Keratinocyte (primary cell): Measurements from ENCODE around the gene SAMD5.

Source experiments
- EZH2 ChIP-seq: IDR thresholded peaks from one replicate; pipeline ENCODE4 v1.6.1; 2012; ENCODE audit warnings: inconsistent platforms, mild to moderate bottlenecking, low read length, moderate library complexity
- TF ChIP-seq, protein P1 (sequence below), 3 experiments: IDR thresholded peaks in 1 of 3; conservative IDR thresholded peaks in 1 of 3; optimal IDR thresholded peaks in 1 of 3; 2 replicates in 2 of 3; 3 replicates in 1 of 3; pipeline versions ENCODE3 to v1.5.1; 2011; ENCODE audit warnings: low read length in 3 of 3, mild to moderate bottlenecking in 3 of 3, moderate library complexity in 2 of 3, control low read depth in 1 of 3, inconsistent platforms in 1 of 3; ENCODE audit not compliant: insufficient read depth in 2 of 3; ENCODE audit errors: extremely low read depth in 1 of 3

DNA sequence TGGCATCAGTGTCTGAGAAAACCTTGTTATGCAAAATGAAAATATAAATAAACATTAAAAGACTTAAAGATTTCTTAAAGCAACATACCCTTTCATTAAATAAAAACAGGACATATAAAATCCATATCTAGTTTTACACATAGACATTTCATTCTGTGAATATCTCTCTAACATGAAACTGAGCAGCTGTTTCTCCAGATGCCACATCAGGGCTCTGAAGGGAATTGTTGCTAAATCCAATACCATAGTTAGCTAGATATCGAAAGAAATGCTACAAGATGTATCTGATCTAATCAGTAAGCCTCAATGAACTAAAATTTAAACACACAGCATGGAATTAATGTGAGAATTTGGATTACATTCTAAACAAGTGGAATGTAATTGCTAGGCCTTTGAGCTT is 74.5 kb downstream of the SAMD5 start:
- TF ChIP-seq, protein P1, sequence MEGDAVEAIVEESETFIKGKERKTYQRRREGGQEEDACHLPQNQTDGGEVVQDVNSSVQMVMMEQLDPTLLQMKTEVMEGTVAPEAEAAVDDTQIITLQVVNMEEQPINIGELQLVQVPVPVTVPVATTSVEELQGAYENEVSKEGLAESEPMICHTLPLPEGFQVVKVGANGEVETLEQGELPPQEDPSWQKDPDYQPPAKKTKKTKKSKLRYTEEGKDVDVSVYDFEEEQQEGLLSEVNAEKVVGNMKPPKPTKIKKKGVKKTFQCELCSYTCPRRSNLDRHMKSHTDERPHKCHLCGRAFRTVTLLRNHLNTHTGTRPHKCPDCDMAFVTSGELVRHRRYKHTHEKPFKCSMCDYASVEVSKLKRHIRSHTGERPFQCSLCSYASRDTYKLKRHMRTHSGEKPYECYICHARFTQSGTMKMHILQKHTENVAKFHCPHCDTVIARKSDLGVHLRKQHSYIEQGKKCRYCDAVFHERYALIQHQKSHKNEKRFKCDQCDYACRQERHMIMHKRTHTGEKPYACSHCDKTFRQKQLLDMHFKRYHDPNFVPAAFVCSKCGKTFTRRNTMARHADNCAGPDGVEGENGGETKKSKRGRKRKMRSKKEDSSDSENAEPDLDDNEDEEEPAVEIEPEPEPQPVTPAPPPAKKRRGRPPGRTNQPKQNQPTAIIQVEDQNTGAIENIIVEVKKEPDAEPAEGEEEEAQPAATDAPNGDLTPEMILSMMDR (optimal IDR thresholded peaks at IDR 0.05 in 1 of 3, IDR thresholded peaks at IDR 0.05 in 1 of 3, conservative IDR thresholded peaks at IDR 0.05 in 1 of 3; ENCODE audit: extremely low read depth in 1 of 3, insufficient read depth in 2 of 3, low read length in 3 of 3), result no peak
- TF ChIP-seq EZH2, result no peak
